GM12873 (cell line): ENCODE data around the gene WNT3A.

Source experiments
- CTCF ChIP-seq: IDR thresholded peaks from 2 replicates; pipeline ENCODE4 v1.5.1; 2012; ENCODE audit warnings: low read depth, mild to moderate bottlenecking, moderate library complexity, low read length, control low read depth; ENCODE audit not compliant: insufficient read depth; ENCODE audit errors: missing control alignments

The WNT3A gene

GRCh38 chr1:228075801-228076271 is 69.0 kb downstream of the WNT3A start:
- TF ChIP-seq CTCF = no peak

GRCh38 chr1:228076796-228077430 is 70.1 kb downstream of the WNT3A start:
- TF ChIP-seq CTCF = no peak

GRCh38 chr1:228077565-228078330 is 71.0 kb downstream of the WNT3A start:
- TF ChIP-seq CTCF = no peak

- TF ChIP-seq CTCF = no peak
Observed at GRCh38 chr1:228079013-228079412, 72.2 kb downstream of the WNT3A start.

- no peak for TF ChIP-seq CTCF
Observed at GRCh38 chr1:228079601-228080263, 72.9 kb downstream of the WNT3A start.

- TF ChIP-seq CTCF = no peak
Observed at GRCh38 chr1:228081144-228081543, 74.3 kb downstream of the WNT3A start.

GRCh38 chr1:228081578-228082213 is 74.9 kb downstream of the WNT3A start:
- TF ChIP-seq CTCF = no peak
